Astrocyte of the cerebellum (primary cell): ENCODE data around the gene PCYT2.

Source experiments
- DNase-seq: peaks from one replicate; pipeline ENCODE4 v3.0.0-alpha.2; 2011; ENCODE audit warnings: low read depth
- H3K4me3 ChIP-seq: 2 replicates; pipeline ENCODE4 v1.5.1; 2011; ENCODE audit warnings: mild to moderate bottlenecking, low read depth, low read length, moderate library complexity
- in situ Hi-C: cut with HindIII; loops from 2 replicates; pipeline ENCODE4 v1.10.0; 2017; ENCODE audit warnings: low sequenced_read_pairs
- TF ChIP-seq, protein P1 (sequence below): IDR thresholded peaks from 2 replicates; pipeline ENCODE4 v1.5.1; 2012; ENCODE audit warnings: low read length, low read depth, moderate library complexity, mild to moderate bottlenecking; ENCODE audit errors: missing control alignments

PCYT2 gene

DNA sequence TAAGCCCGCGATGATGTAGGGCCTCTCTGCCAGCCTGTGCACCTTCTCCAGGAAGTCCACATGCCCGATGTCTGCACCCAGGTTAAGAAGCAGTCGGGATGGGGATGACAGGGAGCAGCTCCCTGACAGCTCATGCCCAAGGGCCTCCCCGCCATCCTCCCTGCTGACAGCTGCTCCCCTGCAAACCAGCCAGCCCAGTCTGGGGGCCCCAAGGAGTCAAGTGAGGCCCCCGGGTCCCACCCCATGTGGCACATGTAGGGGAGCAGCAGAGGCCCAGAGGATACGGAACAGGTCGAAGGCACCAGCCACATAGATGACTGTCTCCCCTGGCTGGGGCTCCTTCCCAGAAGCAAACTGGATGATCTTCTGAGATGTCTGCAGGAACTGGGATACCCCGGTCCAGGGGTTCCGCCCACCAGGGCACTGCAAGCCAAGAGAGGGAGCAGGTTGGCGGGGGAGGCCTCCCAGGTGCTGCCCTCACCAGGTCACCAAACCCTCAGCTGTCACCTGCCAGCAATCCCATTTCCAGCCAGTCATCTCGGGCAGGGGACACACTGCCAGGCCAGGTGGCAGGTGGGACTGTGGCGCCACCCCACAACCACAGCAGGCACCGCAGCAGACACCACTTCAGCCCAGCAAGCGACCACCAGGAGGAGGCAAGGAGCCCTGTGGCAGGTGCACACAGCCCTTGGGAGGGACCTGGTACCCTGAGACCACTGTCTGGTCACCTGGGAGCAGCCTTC is 4.6 kb downstream of the PCYT2 start:
- TF ChIP-seq, protein P1, sequence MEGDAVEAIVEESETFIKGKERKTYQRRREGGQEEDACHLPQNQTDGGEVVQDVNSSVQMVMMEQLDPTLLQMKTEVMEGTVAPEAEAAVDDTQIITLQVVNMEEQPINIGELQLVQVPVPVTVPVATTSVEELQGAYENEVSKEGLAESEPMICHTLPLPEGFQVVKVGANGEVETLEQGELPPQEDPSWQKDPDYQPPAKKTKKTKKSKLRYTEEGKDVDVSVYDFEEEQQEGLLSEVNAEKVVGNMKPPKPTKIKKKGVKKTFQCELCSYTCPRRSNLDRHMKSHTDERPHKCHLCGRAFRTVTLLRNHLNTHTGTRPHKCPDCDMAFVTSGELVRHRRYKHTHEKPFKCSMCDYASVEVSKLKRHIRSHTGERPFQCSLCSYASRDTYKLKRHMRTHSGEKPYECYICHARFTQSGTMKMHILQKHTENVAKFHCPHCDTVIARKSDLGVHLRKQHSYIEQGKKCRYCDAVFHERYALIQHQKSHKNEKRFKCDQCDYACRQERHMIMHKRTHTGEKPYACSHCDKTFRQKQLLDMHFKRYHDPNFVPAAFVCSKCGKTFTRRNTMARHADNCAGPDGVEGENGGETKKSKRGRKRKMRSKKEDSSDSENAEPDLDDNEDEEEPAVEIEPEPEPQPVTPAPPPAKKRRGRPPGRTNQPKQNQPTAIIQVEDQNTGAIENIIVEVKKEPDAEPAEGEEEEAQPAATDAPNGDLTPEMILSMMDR: no peak
- in situ Hi-C loops: no loop called here
- no peak for DNase-seq

DNA sequence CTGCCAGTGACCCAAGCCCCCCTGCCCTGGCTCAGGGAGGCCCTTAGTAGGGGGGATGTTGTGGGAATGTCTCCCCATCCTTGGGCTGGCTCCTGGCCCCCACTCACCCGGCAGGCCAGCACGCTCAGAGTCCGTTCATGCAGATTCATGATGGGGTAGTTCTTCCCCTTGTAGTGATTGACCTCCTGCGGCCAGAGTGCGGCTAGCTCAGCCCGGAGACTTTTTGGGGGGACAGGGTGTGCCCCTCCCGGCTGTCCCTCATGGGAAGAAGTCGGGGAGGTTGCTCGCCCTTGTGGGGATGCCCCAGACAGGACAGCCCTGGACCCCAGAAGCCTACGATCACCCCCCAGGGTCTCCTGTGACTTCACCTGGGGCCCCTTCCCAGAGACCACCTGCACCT is 5.2 kb downstream of the PCYT2 start:
- TF ChIP-seq, protein P1: no peak
- in situ Hi-C loops: no loop called here
- H3K4me3 ChIP-seq: no peak overlapping the region
- no peak for DNase-seq

More for the DNA sequence above, 4.6 kb downstream of the PCYT2 start:
- no peak overlapping the region for H3K4me3 ChIP-seq

DNA sequence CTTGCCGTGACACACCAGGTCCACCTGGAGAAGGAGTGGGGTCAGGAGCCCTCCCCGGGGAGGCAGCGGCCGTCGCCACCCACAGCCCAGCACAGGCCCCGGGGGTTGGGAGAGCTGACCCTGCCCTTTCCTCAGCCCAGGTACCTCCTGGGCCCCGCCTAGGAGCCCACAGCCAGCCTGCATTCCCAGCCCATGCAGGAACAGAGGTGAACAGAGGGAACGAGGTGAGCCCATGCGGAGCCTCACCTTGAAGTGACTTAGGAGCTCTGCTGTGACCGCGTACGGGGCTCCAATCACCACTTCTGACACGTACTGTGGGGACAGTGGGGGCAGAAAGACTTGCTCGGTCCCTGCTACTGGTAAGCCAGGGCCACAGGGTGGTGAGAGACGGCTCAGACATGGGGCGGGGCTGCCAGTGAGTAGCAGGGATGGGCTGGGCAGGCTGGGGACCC is 5.7 kb downstream of the PCYT2 start:
- no peak overlapping the region for H3K4me3 ChIP-seq
- DNase-seq: no peak
- in situ Hi-C loops: no loop called here
- TF ChIP-seq, protein P1: no peak

DNA sequence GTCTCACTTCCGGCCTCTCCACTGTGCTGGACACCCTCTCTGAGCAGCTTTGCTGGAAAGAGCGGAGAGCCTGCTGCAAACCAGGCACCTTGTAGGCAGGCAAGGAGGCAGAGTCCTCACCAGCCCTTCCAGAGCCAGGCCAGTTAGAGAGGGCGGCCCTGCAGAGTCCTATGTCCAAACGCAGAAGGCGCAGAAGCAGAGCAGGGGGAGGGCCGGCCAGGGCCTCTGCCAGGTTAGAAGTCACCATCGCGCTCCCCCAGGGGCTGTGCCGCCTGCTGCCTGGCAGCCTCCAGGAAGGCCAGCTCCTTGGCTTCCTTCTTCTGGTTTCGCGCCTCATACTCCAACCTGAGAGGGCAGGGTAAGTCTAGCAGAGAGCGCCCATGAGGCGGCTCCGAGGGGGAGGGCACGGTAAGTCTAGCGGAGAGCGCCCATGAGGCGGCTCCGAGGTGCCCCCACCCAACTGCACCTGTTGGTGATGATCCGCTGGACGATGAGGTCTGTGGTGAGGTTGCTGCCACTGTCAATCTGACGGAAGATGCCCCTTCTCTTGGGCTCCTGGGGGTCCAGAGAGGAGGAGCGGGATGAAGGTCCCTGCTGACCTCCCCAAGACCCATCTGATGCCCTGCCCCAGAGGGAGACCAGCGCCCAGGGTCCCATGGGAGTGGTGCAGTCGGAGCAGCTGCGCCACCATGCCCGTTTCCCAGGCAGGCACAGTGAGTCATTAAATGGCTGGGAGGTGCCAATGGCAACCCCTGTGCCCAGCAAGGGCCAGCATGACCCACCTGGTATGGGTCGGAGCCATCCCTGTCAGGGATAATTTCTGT is 6.4 kb downstream of the PCYT2 start:
- in situ Hi-C loops: no loop called here
- no peak overlapping the region for H3K4me3 ChIP-seq
- no peak for DNase-seq
- TF ChIP-seq, protein P1: no peak

DNA sequence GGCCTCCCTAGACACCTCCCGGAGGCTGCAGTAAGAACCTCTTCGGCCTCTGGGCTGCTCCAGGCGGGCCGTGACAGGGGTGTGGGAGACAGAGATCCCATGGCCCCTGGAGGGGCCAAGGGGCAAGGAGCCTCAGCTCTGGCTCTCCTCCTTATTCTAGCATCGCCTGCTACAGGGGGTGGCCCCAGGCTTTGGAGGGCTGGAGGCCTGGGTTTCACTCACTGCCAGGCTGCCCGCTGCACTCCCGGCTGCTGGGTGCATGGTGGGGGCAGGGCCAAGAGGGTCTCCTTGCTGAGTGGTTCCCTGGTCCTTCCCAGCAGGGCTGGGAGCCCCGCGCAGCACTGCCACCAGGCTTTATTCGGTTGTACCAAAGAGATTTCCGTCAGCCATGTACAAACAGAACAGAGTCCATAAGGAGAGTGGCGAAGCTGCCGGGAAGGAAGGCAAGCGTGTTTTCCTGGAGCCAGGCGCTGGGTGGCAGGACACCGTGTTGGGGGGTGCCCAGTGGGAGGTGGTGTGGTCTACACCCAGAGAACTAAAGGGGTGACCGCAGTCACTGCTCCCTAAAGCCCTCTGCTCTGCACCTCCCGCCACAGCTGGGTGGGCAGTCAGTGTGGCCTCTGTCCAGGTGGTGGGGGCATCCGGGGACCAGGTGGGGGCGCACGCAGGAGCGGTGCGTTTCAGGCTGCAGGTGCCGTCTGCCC is 7.2 kb downstream of the PCYT2 start:
- in situ Hi-C loops: no loop called here
- H3K4me3 ChIP-seq: no peak overlapping the region
- TF ChIP-seq, protein P1: no peak
- no peak for DNase-seq

DNA sequence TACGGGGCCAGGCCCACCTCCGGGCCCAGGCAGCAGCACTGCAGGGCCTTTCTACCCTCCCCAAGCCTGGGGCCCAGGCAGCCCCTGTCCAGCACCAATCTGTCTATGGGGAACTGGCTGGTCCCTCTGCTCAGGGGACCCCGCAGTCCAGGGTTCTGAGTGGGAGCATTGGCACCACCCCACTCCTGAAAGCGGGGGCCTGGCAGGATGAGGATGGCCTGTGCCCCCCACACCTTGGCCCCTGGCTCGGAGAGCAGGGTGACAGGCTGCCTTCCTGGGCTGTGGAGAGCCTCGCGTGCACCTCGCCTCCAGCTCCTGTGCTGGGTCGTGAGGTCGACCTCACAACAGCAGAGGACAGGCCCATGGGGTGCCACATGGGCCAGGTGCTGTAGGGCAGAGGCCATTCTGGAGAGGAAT is 7.8 kb downstream of the PCYT2 start:
- H3K4me3 ChIP-seq: no peak overlapping the region
- no peak for DNase-seq
- TF ChIP-seq, protein P1: no peak
- in situ Hi-C loops: no loop called here
